SH-SY5Y (cell line): Measurements from ENCODE around the gene PSME1.

ENCODE experiments used
- GATA2 ChIP-seq: IDR thresholded peaks from 2 replicates; pipeline ENCODE4 v1.6.1; 2011; ENCODE audit warnings: mild to moderate bottlenecking, low read depth, low read length
- GATA3 ChIP-seq: IDR thresholded peaks from 2 replicates; pipeline ENCODE4 v1.6.1; 2011; ENCODE audit warnings: low read depth, mild to moderate bottlenecking, low read length, moderate library complexity

Gene PSME1

DNA sequence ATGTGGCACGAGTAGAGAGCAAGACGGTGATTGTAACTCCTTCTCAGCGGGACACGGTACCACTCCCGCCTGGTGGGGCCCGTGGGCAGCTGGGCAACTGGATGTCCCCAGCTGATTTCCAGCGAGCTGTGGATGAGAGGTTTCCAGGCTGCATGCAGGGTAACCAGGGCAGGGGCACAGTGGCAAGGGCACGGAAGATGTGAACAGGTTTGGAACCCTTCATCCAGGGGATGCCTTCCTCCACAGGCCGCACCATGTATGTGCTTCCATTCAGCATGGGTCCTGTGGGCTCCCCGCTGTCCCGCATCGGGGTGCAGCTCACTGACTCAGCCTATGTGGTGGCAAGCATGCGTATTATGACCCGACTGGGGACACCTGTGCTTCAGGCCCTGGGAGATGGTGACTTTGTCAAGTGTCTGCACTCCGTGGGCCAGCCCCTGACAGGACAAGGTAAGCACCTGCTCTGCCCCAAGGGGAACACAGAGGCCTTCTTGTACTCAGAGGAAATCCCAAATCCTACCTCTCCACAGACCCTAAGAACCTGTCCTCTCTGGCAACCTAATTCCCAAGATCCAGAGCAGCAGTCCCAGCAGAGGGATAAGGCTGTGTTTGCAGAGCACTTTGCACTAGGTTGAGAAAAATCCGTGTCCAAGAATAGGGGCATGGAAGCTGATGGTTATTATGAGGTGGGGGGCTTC is 37.6 kb upstream of the PSME1 start:
- TF ChIP-seq GATA3 (no peak), GATA2 (no peak)

DNA sequence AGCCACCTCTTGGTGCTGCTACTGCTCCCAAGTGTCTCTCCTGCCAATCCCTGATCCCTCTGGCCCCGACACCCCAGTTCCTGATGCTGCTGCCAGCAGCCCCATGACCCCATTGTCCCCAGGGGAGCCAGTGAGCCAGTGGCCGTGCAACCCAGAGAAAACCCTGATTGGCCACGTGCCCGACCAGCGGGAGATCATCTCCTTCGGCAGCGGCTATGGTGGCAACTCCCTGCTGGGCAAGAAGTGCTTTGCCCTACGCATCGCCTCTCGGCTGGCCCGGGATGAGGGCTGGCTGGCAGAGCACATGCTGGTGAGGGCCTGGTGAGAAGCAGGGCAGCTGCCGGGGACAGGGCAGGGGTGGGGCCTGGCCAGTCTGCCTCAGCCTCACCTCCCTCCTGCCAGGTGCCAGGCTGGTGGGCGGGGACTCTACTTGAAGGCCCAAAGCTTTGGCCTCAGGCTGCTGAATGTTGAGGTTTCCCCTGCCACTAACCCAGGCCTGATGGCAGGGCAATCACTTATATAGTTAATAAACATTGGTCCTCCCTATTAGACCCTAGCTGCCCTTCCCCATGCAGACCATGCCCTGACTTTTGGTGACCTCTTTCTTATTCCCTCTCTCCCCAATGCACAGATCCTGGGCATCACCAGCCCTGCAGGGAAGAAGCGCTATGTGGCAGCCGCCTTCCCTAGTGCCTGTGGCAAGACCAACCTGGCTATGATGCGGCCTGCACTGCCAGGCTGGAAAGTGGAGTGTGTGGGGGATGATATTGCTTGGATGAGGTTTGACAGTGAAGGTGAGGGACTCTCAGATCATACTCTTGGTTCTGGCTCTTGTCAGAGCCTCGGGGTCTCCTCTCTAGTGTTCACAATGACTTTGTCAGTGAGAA is 36.8 kb upstream of the PSME1 start:
- TF ChIP-seq GATA3 (no peak), GATA2 (no peak)

DNA sequence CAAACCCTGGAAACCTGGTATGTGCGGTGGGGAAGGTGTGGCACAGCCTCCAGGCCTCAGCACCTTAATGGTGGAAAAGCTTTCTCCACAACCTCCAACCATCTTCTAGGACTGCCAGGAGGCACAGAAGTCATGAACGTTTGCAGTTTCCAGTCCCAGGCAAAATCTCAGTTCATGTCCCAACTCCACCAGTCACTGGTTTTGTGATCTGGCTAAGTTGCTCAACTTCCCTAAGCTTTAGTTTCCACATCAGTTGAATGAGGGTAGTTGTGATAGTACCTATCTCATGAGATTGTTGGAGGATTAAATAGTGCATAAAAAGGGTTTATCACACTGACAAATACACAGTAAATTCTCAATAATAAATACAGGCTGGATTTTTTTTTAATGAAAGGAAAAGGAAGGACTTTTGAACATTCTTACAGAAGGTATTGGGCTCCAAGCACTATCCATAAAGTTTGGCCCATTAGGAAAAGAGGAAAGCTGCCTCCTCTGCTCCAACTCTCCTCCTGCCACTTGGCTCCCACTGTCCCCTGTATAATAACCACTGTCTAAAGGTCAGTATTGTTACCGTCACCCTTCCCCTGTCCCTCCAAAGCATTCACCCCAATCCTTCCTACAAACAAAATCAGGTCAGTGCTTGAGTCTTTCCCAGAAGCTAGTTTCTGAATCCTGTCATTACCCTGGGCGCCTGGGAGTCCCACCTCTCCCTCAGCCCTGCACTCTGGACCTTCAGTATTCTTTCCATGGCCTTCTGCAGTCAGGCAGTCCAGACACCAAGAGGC is 35.6 kb upstream of the PSME1 start:
- TF ChIP-seq GATA2 (no peak), GATA3 (no peak)

DNA sequence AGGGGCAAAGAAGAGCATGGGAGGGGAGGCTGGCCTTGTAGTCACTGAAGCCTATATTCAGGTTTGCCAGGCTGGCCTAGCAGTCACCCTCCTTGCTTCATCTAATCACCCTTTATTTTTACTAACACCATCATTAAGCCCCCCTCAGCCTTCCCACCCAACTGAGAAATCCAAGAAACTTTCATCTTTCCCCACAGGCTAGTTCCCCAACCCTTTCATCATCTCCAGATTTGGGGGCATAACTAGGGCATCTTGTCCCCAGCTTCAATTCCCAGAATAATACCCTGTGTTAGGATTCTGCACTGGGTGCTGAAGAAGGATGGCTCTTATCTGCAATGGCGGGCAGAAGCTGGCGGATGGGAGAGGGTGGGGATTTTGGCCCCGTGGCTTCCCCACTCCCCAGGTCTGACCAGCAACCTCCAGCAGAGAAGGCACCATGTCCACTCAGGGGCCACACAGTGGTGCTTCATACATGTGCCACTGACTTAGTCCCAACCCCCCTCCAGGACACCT is 35.0 kb upstream of the PSME1 start:
- no peak for TF ChIP-seq GATA3
- no peak for TF ChIP-seq GATA2

- no peak for TF ChIP-seq GATA3
- TF ChIP-seq GATA2 = no peak
These were observed 33.5 kb upstream of the PSME1 start for GRCh38 chr14:24102357-24103048.

DNA sequence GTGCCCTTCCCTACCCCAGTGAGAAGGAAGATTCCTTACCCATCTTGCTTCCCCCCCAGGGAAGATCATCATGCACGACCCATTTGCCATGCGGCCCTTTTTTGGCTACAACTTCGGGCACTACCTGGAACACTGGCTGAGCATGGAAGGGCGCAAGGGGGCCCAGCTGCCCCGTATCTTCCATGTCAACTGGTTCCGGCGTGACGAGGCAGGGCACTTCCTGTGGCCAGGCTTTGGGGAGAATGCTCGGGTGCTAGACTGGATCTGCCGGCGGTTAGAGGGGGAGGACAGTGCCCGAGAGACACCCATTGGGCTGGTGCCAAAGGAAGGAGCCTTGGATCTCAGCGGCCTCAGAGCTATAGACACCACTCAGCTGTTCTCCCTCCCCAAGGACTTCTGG is 32.5 kb upstream of the PSME1 start:
- TF ChIP-seq GATA2 = no peak
- no peak for TF ChIP-seq GATA3

- TF ChIP-seq GATA3 = no peak
- TF ChIP-seq GATA2 = no peak
These were observed 29.2 kb upstream of the PSME1 start for GRCh38 chr14:24106672-24107271.

DNA sequence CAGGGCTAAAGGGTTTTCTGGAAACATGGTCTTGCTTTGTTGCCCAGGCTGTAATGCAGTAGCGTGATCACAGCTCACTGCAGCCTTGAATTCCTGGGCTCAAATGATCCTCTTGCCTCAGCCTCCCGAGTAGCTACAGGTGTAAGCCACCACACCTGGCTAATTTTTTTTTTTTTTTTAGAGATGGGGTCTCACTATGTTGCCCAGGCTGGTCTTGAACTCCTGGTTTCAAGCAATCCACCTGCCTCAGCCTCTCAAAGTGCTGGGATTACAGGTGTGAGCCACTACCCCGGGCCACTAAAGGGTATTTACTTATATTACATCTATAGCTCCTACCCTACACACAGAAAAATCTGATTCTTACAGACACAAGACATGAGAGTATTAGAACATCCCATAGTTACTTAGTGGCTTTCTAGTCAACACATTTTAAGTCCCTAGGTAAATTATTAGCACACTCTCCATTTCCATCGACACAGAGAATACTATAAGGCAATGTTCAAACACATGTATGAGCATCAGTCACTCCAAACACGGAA is 27.6 kb upstream of the PSME1 start:
- TF ChIP-seq GATA3 (no peak), GATA2 (no peak)

DNA sequence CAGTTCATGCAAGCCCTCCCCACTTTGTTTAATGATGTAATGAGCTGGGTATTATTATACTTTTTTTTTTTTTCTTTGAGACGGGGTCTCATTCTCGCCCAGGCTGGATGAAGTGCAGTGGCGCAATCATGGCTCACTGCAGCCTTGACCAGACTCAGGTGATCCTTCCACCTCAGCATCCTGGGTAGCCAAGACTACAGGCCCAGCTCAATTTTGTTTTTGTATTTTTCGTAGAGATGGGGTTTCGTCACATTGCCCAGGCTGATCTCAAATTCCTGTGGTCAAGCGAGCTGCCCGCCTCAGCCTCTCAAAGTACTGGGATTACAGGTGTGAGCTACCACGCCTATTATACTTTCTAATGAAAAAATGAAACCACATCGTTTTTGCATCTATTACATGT is 25.9 kb upstream of the PSME1 start:
- no peak for TF ChIP-seq GATA3
- TF ChIP-seq GATA2 = no peak

- TF ChIP-seq GATA2 (no peak), GATA3 (no peak)
These were observed 25.5 kb upstream of the PSME1 start for GRCh38 chr14:24110523-24110922.

- TF ChIP-seq GATA2 = no peak
- TF ChIP-seq GATA3 = no peak
These were observed 22.6 kb upstream of the PSME1 start for GRCh38 chr14:24113379-24113800.

DNA sequence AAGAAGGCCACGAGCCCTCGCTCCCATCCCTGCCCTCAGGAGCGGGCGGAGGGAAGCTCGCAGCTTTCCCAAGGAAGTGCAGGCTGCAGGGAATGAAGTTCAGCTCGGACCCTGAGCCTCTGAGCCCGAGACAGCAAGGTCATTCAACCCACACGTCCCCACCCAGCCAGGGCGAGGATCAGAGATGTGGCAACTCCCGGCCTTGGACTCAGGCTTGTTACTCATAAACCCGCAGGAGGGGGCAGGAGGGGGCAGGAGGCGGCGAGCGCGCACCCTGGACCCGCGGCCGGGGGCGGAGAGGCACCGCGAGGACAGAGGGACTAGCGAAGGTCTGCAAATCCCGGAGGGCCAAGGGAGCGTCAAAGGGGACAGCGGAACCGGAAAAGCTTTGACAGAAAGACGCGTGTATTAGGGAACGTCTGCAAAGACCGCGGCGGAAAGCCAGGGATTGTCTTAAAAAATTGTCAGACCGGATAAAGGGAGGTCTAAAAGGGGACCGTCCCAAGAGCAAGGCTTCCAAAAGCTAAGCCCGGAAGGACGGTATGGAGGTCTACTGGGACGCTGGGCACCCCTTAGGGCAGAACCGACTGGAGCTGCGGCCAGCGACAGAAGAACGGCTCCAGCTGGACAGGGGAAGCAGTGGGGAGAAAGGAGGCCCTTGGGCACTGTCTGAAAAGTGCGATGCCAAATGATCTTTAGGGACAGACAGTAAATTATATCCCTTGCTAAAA is 22.0 kb upstream of the PSME1 start:
- TF ChIP-seq GATA2 (no peak), GATA3 (no peak)
